ENCODE measurements around the gene PHF24. TPM values are rescaled to one million over a fixed set of nuclear protein-coding genes. Genes with fewer than 3 reads are reported as not detected.

PHF24 gene
- total RNA-seq, 1 experiment from 2014 or later, result not detected

DNA sequence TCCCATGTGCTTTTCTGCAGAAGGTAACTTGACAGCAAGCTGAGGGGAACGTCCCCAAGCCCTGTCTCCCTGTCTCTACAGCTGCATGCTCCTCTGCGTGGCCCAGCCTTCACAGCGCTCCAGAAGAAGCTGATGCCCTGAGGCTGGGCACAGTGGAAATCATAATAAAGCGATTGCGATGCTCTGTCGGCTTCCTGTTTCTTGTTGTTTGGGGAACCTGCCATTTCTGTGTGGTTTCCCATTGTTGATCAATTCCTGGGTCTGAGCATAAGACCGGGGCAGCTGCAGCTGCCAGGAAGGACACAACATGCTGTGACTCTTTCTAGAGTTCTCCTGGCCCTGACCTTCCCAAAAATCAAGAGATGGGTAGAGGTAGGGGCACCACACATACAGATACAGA is 24.3 kb downstream of the PHF24 start:
- no peak for DNase-seq (ENCODE audit: low read depth)

GRCh38 chr9:34983209-34983608 is 25.1 kb downstream of the PHF24 start:
- DNase-seq (ENCODE audit: low read depth), result no peak

- DNase-seq (ENCODE audit: low read depth), result peak; percentile 21
Observed at GRCh38 chr9:34984049-34984448, 26.0 kb downstream of the PHF24 start.

DNA sequence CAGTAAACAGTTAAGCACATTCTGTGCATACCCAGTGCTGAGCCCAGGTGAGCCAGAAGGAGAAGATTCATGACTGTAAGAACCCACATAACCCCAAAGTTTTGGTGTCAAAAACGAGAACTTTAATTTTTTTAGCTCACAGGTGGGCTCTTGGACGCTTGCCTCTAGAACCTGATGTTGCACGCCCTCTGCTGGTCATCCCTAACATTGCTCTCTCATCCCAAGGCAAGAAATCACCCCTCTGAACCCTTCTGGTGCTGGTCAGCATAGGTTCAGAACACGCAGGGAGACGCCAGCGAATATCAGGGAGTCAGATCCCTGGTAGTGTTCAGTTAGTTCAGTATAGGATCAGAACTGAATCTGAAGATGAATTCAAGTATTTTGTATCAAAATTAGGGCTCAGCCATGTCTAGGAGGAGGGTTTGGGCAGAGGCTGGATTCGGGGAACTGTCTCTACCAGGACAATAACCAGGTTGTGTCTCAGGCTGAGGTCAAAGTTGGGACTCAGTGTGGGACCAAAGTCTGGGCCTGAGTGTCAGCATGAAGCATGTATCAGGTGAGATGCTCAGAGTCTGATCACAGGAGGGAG is 27.3 kb downstream of the PHF24 start:
- peak; percentile 60 for DNase-seq (ENCODE audit: low read depth)

DNA sequence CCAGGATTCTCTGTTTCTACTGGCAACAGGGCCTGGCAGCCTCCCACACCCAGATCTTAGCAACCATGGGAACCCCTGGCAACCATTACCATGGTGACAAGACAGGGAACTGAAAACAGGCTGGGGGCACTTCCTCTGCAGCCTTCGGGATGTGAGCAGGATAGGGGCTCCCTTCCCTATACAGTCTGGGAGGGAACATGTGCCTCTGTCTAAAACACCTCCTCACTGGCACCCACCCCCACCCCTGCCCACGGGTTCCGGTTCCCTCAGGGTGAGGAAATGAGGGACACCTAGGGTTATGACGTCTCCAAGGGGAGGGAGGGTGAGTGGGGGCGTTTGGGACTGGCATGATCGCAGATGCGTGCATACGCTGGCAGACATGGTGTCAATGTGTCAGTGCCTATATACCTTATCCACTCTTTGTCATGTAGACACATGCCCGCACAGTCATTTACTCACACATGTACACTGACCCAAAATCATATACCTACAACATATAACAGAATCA is 28.5 kb downstream of the PHF24 start:
- DNase-seq (ENCODE audit: low read depth), result peak; percentile 34

GRCh38 chr9:34987160-34987901 is 29.2 kb downstream of the PHF24 start:
- no peak for DNase-seq (ENCODE audit: low read depth)

GRCh38 chr9:34988218-34989002 is 30.3 kb downstream of the PHF24 start:
- DNase-seq (ENCODE audit: low read depth), result no peak

- peak; percentile 99 for DNase-seq (ENCODE audit: low read depth)
Observed at GRCh38 chr9:34989003-34989945, 31.2 kb downstream of the PHF24 start, which contains the start of gene DNAJB5. Gene DNAJB5 (plus strand): TSS chr9:34989745. CDS start chr9:34990631, 886 bp downstream.

GRCh38 chr9:34989946-34990635 is 32.0 kb downstream of the PHF24 start:
- DNase-seq (ENCODE audit: low read depth), result no peak

GRCh38 chr9:34990908-34991606 is 33.0 kb downstream of the PHF24 start:
- no peak for DNase-seq (ENCODE audit: low read depth)

- DNase-seq (ENCODE audit: low read depth), result peak; percentile 42
Observed at GRCh38 chr9:34991607-34992375, 33.7 kb downstream of the PHF24 start.

DNA sequence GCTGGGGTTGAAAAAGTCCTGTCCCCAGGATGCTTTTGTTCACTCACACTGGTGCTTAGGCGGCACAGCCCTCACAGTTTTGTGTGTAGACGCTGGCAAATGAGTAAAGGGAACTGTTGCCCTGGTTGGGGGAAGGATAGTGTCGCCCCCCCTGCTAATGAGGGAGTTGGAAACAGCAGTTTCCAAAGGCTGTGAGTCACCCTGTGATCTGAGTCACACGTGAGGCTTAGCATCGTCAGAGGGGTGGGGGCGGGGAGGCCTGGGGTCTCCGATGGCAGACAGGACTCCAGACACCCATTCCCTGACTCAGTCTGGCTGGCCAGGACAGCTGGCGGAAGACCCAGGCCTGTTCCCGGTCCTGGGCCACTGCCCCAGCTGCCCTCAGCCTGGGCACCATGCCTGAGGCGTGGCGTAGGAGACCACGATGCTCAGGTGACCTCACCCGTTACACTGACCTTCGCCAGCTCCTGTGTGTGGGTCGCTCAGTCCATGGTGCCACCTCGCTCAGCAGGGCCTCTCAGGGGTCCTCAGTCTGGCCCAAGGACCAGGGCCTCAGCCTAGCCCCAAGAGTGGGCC is 34.4 kb downstream of the PHF24 start:
- peak; percentile 91 for DNase-seq (ENCODE audit: low read depth)

DNA sequence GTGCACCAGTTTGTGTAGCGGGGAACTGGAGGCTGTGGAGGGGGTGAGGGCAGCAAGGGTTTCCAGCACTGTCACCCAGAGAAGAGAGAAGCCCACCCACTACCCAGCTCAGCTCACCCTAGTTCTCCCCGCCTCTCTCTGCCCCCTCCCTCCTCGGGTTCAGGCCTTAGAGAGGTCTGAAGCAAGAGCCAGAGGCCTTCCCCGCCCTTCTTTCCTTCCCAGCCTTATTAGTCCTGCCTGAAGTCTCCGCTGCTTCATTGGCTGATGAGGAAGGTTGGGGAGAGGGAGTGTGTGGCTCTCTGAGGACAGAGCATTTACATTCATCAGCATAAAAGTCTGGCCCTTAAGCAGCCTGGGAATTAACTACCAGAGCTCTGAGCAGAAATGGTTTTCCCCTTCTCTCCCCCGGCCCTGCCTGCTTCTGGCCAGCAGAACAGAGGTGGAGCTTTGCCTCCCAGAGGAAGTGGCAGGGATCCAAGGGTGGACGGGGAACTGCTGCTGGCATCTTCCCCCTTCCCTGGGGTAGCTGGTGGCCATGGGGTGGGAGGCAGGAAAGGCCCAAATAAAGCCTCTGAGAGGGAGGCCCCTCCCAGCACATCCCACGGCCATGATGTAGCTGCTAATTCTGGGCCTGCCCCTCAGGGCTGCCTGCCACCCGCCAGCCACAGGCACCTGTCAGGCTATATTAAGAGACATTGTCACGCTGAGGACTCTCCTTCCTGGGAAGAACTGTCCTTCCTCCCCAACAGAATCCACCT is 35.6 kb downstream of the PHF24 start:
- DNase-seq (ENCODE audit: low read depth), result peak; percentile 15

DNA sequence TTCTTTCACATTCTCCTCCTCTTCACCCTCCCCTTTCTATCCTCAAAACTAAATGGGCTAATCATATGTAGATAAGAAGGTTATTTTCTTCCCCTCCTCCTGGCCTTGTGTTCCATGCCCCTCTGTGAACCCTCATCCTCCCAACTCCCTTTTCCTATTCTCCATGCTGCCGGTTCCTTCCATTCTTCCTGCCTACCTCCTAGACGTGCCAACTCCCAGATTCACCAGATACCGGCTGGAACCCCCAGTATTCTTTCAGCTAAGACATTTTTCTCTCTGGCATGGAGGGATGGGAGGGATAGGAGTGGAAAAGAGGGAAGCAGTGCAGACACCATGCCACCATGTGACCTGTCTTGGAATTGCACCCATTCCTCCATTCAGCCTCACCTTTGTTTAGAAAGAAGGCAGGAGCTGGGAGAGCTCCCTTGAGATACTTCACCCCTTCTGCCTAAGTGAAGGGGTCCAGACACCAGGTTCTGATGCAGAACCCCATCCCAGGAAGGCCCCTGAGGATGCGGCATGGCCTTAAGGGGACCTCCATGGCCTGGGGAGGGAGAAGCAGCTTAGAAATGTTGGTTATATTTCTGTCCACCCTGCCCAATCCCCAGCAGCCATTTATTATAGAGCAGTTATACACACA is 36.3 kb downstream of the PHF24 start:
- DNase-seq (ENCODE audit: low read depth), result peak; percentile 76

DNA sequence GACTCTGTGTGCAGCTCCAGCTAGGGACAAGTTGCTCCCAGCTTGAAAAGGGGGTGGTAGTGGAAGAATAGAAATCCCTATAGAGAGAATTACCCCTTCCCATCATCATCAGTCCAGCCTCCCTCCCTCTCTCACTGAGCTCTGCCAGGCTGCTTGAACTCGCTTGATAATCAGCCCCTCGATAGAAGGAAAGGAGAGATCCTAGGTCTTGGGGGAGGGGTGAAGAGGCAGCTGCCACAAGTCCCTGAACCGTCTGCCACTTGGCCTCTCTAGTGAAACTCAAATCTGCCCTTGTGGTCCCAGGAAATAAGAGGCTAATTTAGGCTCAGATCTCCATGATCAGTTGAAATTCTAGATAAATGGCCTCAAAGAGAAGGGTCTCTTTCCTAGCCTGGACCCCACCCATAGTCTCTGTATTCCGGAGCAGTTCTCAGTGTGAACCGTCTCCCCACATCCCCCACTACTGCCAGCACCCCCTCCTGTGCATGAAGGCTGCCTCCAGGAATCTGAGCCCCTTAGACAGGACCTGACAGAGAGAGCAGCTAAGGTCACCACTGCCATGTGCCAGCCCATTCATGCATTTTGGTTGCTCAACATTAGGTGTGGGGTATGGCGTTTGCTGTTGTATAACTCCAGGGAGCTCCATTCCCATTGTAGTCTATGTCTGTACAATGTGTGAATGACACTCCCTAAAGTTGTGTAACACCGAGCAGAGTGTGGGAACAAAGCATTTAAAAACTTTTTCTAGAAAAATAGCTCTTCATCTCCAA is 37.0 kb downstream of the PHF24 start:
- no peak for DNase-seq (ENCODE audit: low read depth)

DNA sequence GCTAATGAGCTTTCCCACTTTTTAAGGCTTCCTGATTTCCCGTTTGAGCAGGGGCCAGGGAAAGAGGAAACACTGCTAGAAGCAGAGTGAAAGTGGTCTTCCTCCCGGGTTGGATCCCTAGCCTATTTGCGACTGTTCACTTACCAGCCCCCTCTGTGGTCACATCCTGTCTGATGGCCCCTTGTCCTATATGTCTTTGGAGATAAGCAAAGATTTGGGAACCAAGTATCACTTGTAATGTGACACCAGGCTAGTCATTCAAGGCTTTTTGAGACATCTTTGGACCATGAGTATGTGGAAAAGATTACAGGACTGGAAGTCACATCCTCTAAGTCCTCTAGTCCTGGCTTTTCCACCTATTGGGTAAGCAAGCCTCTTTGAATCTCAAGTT is 37.6 kb downstream of the PHF24 start:
- no peak for DNase-seq (ENCODE audit: low read depth)

Data from HT1080 (cell line).